Lung (tissue), 12 donors: ENCODE data around the gene FUT9. TPM values are rescaled to one million over a fixed set of nuclear protein-coding genes. Genes with fewer than 3 reads are reported as not detected.

Experiments
- ATAC-seq: fragments of 200-7000 bp; cut with Tn5 transposase; one replicate; pipeline ENCODE4 v1.9.1; 2020; ENCODE audit warnings: moderate number of reproducible peaks; ENCODE audit not compliant: insufficient read depth, low FRiP score
- DNase-seq, 3 donors: peaks; one replicate each; pipeline ENCODE4 v3.0.0-alpha.2; 2013 to 2017
- H3K27ac ChIP-seq, 2 donors: one replicate each; pipeline ENCODE4 v1.5.1; 2013; ENCODE audit warnings: mild to moderate bottlenecking in 2 of 2, moderate library complexity in 2 of 2, control low read depth in 1 of 2, inconsistent platforms in 1 of 2, low read depth in 1 of 2, low read length in 1 of 2
- H3K27me3 ChIP-seq, 3 donors: one replicate each; pipeline ENCODE4 v1.5.1; 2013; ENCODE audit warnings: low read length in 2 of 3; ENCODE audit not compliant: control insufficient read depth in 3 of 3, insufficient read depth in 3 of 3
- H3K36me3 ChIP-seq, 4 donors: one replicate each; pipeline ENCODE4 v1.5.1; 2013; ENCODE audit warnings: low read length in 4 of 4, mild to moderate bottlenecking in 1 of 4, moderate library complexity in 1 of 4; ENCODE audit not compliant: control insufficient read depth in 4 of 4, insufficient read depth in 4 of 4
- H3K4me1 ChIP-seq, 5 donors: one replicate each; pipeline ENCODE4 v1.5.1; 2013; ENCODE audit warnings: low read length in 5 of 5, mild to moderate bottlenecking in 2 of 5, moderate library complexity in 1 of 5; ENCODE audit not compliant: control insufficient read depth in 5 of 5, insufficient read depth in 5 of 5
- H3K4me3 ChIP-seq: one replicate; pipeline ENCODE4 v1.5.1; 2013; ENCODE audit warnings: mild to moderate bottlenecking, control low read depth, moderate library complexity
- H3K9ac ChIP-seq, 2 donors: one replicate each; pipeline ENCODE4 v1.5.1; 2013; ENCODE audit warnings: low read length in 2 of 2, control low read depth in 1 of 2; ENCODE audit not compliant: insufficient read depth in 1 of 2
- H3K9me3 ChIP-seq, 4 donors: one replicate each; pipeline ENCODE4 v1.5.1; 2013; ENCODE audit warnings: low read length in 3 of 4, mild to moderate bottlenecking in 1 of 4, moderate library complexity in 1 of 4; ENCODE audit not compliant: control insufficient read depth in 4 of 4, insufficient read depth in 3 of 4
- CTCF ChIP-seq: IDR thresholded peaks from 2 replicates; pipeline ENCODE4 v1.5.1; 2012; ENCODE audit warnings: mild to moderate bottlenecking; ENCODE audit errors: control extremely low read depth, extremely low read depth
- WGBS, 2 donors: extraction: QIAGEN DNeasy Blood & Tissue Kit; methylation state at CpG; one replicate each; pipeline ENCODE4 v1.1.7; 2013; 5-methylcytosine and 5-hydroxymethylcytosine counted together
- polyA plus RNA-seq, 2 donors: library from polyadenylated mRNA; stranded (reverse); fragments of 200-250 nt; gene quantifications; one replicate each; pipeline ENCODE4 v1.2.1, GENCODE V29; 2013
- total RNA-seq, 2 donors: library from RNA; depleted of rRNA in 1 of 2; stranded (reverse); fragments of >200 nt in 1 of 2; gene quantifications; one replicate each; pipeline ENCODE4 v1.2.1, GENCODE V29; 2014 to 2021
- donor health status: control.
- donor health status: control.
- donor health status: Bipolar disorder and iron deficiency.
- donor health status: healthy.
- donor health status: DM: yes; HTN: yes; CAD: no.

FUT9 gene
- total and polyA plus RNA-seq, 4 donors = under 0.01 to 0.14 TPM; not detected in 2

- no peaks in the 10 kb centered on the region for H3K4me1 ChIP-seq
- ATAC-seq (no peak), DNase-seq (no peak)
- H3K9me3 ChIP-seq = no peaks in the 10 kb centered on the region
- H3K27ac ChIP-seq = no peak overlapping the region
- no peak overlapping the region for H3K4me3 ChIP-seq
- no peaks in the 10 kb centered on the region for H3K36me3 ChIP-seq
- TF ChIP-seq CTCF = no peak
- H3K27me3 ChIP-seq = no peaks in the 10 kb centered on the region
- WGBS, 2 donors = 82 to 85% methylated on average over 3 of the region's 3 CpGs
- H3K9ac ChIP-seq = no peak overlapping the region
Observed at GRCh38 chr6:96086745-96087144, 71.0 kb downstream of the FUT9 start.

DNA sequence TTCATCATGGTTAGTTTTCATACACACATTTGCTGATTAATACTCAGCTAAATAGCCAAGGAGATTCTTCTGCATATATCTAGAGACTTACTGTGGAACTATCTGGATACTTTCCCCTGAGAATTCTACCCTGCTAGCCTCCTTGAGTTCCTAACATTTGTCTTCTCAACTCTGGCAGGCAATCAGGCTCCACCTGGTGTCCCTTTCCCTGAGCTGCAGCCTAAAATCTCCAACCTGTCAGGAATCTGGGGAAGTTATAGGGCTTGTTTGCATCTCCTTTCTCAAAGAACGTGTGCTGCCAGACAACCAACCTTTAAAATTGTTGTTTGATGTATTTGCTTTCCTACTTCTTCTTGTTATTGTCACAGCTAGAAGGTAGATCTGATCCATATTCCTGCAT is 73.4 kb downstream of the FUT9 start:
- Histone ChIP-seq H3K27ac (no peak overlapping the region), H3K36me3 (no peaks in the 10 kb centered on the region), H3K4me3 (no peak overlapping the region), H3K9ac (no peak overlapping the region), H3K9me3 (no peaks in the 10 kb centered on the region), H3K27me3 (no peaks in the 10 kb centered on the region), H3K4me1 (no peaks in the 10 kb centered on the region)
- no peak for TF ChIP-seq CTCF
- 35 to 46% methylated on average over 1 of the region's 1 CpG for WGBS, 2 donors
- no peak for ATAC-seq
- peak in 1 of 3 donors; percentile 8 for DNase-seq

DNA sequence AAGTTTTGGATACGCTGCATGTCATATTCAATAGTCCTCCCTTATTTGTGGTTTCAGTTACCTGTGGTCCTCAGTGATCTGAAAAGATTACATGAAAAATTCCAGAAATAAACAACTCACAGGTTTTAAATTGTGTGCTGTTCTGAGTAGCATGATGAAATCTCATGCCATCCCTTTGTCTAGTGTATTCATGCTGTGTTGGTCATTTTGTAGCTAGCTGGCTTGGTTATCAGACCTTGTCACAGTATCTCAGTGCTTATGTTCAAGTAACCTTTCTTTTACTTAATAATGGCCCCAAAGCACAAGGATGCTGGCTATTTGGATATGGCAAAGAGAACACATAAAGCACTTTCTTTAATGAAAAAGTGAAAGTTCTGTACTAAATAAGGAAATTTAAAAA is 78.3 kb downstream of the FUT9 start:
- H3K27me3 ChIP-seq = no peaks in the 10 kb centered on the region
- no peak for ATAC-seq
- no peaks in the 10 kb centered on the region for H3K4me1 ChIP-seq
- no peak overlapping the region for H3K9ac ChIP-seq
- no peaks in the 10 kb centered on the region for H3K9me3 ChIP-seq
- 92 to 93% methylated on average over 1 of the region's 1 CpG for WGBS, 2 donors
- H3K36me3 ChIP-seq = no peaks in the 10 kb centered on the region
- DNase-seq = no peak
- H3K27ac ChIP-seq = no peak overlapping the region
- no peak overlapping the region for H3K4me3 ChIP-seq
- no peak for TF ChIP-seq CTCF

- ATAC-seq (no peak), DNase-seq (no peak)
- H3K9me3 ChIP-seq = no peaks in the 10 kb centered on the region
- no peaks in the 10 kb centered on the region for H3K27me3 ChIP-seq
- H3K36me3 ChIP-seq = no peaks in the 10 kb centered on the region
- H3K9ac ChIP-seq = no peak overlapping the region
- no peaks in the 10 kb centered on the region for H3K4me1 ChIP-seq
- H3K4me3 ChIP-seq = no peak overlapping the region
- H3K27ac ChIP-seq = no peak overlapping the region
- TF ChIP-seq CTCF = no peak
Observed at GRCh38 chr6:96099069-96099468, 83.3 kb downstream of the FUT9 start.
